GM12801 (cell line): ENCODE measurements around the gene HAPLN2.

ENCODE experiments used
- TF ChIP-seq, protein P1 (sequence below): IDR thresholded peaks from one replicate; pipeline ENCODE4 v1.5.1; 2011; ENCODE audit warnings: control low read depth; ENCODE audit not compliant: insufficient read length; ENCODE audit errors: extremely low read depth

HAPLN2 gene

DNA sequence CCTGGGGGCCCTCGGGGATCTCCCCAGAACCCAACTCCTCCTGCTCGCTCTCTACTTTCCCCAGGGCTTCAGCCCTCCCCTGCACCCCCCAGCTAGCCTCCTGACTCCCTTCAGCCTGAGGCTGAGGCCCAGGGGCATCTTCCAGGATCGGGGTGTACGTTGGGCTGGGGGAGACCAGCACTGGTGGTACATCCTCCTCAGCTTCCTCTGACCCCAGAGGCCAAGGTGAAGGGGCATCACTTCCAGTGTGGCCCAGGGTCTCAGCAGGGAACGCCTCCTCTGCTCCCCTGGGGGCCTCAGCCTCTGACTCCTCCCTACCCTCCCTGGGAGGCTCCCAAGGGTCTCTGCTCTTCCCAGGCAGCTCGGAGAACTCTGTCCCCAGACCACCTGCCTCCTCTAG is 51.1 kb downstream of the HAPLN2 start:
- TF ChIP-seq, protein P1, sequence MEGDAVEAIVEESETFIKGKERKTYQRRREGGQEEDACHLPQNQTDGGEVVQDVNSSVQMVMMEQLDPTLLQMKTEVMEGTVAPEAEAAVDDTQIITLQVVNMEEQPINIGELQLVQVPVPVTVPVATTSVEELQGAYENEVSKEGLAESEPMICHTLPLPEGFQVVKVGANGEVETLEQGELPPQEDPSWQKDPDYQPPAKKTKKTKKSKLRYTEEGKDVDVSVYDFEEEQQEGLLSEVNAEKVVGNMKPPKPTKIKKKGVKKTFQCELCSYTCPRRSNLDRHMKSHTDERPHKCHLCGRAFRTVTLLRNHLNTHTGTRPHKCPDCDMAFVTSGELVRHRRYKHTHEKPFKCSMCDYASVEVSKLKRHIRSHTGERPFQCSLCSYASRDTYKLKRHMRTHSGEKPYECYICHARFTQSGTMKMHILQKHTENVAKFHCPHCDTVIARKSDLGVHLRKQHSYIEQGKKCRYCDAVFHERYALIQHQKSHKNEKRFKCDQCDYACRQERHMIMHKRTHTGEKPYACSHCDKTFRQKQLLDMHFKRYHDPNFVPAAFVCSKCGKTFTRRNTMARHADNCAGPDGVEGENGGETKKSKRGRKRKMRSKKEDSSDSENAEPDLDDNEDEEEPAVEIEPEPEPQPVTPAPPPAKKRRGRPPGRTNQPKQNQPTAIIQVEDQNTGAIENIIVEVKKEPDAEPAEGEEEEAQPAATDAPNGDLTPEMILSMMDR: no peak

DNA sequence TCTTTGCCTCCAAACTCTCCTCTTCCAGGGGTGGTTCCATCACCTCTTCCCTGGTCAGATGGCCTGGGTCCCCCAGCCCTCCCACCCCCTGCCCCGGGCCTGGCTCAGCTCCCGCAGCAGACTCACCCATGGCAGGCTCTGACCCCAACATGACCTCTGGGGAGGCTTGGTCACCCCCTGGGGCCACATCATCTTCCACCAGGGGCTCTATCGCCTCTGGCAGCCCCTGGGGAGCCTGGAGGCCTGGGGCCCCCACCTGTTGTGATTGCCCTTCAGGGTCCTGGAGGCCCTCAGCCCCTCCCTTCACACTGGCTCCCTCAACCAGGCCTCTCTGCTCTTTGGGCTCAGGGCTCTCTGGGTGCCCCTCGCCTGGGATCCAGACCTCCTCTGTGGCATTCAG is 51.6 kb downstream of the HAPLN2 start:
- TF ChIP-seq, protein P1: no peak

DNA sequence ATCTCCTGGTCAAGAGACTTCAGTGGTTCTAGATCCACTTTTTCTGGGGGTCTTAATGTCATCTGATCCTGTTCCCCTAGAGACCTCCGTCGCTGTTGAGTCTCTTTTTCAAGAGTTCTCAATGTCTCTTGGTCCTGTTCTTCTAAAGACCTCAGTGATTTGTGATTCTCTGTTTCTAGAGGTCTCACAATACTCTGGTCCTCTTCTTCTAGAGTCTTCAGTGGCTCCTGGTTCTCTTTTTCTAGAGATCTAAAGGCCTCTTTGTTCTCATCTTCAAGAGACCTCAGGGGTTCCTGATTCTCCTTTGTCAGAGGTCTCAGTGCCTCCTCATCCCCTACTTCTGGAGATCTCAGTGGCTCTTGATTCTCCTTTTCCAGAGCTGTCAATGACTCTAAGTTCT is 52.6 kb downstream of the HAPLN2 start:
- TF ChIP-seq, protein P1: no peak

DNA sequence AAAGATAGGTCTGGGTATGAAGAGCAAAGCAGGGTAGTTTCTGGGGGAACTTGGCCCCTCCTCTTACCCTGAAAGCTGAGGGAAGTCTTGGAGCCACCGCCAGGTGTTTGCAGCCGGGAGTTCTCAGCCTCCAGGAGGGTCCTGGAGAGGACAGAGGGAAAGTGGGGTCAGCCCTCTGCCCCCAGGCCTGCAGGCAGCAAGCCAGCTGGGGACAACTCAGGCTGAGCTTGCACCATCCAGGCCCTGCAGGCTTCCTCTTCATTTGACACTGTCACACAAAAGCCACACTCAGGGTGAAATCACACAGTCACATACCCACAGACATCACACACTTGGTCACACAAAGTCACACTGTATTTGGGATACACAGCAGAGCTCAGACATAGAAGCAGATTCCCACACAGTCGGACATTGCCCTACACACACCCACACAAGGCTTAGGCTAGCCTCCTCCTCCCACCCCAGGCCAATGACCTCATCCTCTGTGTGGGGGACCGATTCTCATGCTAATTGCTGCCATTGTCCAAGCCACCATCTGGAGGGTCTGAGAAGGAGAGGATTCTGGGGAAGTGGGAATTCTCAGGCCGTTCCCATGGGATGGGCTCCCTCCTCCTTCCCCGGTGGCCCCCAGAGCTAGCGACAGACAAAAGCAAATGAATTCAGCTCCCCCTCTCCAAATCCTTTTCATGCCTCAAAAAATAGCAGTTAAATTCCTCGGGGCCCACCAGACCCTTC is 54.3 kb downstream of the HAPLN2 start:
- TF ChIP-seq, protein P1: no peak
